ENCODE results near the gene PANK3. TPM values are rescaled to one million over a fixed set of nuclear protein-coding genes. Genes with fewer than 3 reads are reported as not detected.

Gene PANK3
- total and polyA plus RNA-seq, 2 donors (not counting 1 experiment from before 2014, with no cell fraction given) = 26.9 to 41.5 TPM

GRCh38 chr5:168591302-168592013 lies 12.3 kb upstream of the PANK3 start:
- Histone ChIP-seq H3K9ac (ENCODE audit: insufficient read depth, low read length) (no peak overlapping the region), H3K9me3 (ENCODE audit: control insufficient read depth, insufficient read depth, low read depth, low read length) (no peaks in the 10 kb centered on the region), H3K36me3 (ENCODE audit: control insufficient read depth, insufficient read depth, low read length) (no peaks in the 10 kb centered on the region), H3K27ac (ENCODE audit: insufficient read depth, low read length) (no peak overlapping the region), H3K4me1 (ENCODE audit: control insufficient read depth, extremely low read depth, insufficient read depth, low read length) (no peaks in the 10 kb centered on the region), H3K4me2 (ENCODE audit: extremely low read depth, insufficient read depth, low read length) (no peak overlapping the region), H3K27me3 (ENCODE audit: control insufficient read depth, insufficient read depth, low read length) (no peaks in the 10 kb centered on the region), H3K79me2 (ENCODE audit: control insufficient read depth, insufficient read depth, low read length) (no peaks in the 10 kb centered on the region), H4K20me1 (ENCODE audit: control insufficient read depth, extremely low read depth, insufficient read depth, low read length) (no peaks in the 10 kb centered on the region), H3K4me3 (replicated peaks in 1 of 4; ENCODE audit: control extremely low read depth in 1 of 4, insufficient read depth in 1 of 4, low read depth in 3 of 4, low read length in 4 of 4) (no peak overlapping the region), H2AFZ (ENCODE audit: low read length) (no peak overlapping the region)
- DNase-seq (ENCODE audit: low read depth in 2 of 2) = no peak
- TF ChIP-seq CTCF (conservative IDR thresholded peaks at IDR 0.05 in 1 of 2, IDR thresholded peaks at IDR 0.05 in 1 of 2; ENCODE audit: low read depth in 1 of 2, low read length in 2 of 2) = no peak
- TF ChIP-seq EZH2 (IDR thresholded peaks at IDR 0.05; ENCODE audit: low read length, missing control alignments) = no peak

GRCh38 chr5:168590666-168591065 lies 11.5 kb upstream of the PANK3 start:
- no peaks in the 10 kb centered on the region for H3K27me3 ChIP-seq (ENCODE audit: control insufficient read depth, insufficient read depth, low read length)
- H3K36me3 ChIP-seq (ENCODE audit: control insufficient read depth, insufficient read depth, low read length) = no peaks in the 10 kb centered on the region
- no peak overlapping the region for H2AFZ ChIP-seq (ENCODE audit: low read length)
- no peaks in the 10 kb centered on the region for H3K9me3 ChIP-seq (ENCODE audit: control insufficient read depth, insufficient read depth, low read depth, low read length)
- H4K20me1 ChIP-seq (ENCODE audit: control insufficient read depth, extremely low read depth, insufficient read depth, low read length) = no peaks in the 10 kb centered on the region
- no peaks in the 10 kb centered on the region for H3K4me1 ChIP-seq (ENCODE audit: control insufficient read depth, extremely low read depth, insufficient read depth, low read length)
- no peak overlapping the region for H3K27ac ChIP-seq (ENCODE audit: insufficient read depth, low read length)
- H3K4me3 ChIP-seq (replicated peaks in 1 of 4; ENCODE audit: control extremely low read depth in 1 of 4, insufficient read depth in 1 of 4, low read depth in 3 of 4, low read length in 4 of 4) = no peak overlapping the region
- TF ChIP-seq CTCF (conservative IDR thresholded peaks at IDR 0.05 in 1 of 2, IDR thresholded peaks at IDR 0.05 in 1 of 2; ENCODE audit: low read depth in 1 of 2, low read length in 2 of 2) (no peak), EZH2 (IDR thresholded peaks at IDR 0.05; ENCODE audit: low read length, missing control alignments) (no peak)
- no peak overlapping the region for H3K9ac ChIP-seq (ENCODE audit: insufficient read depth, low read length)
- H3K79me2 ChIP-seq (ENCODE audit: control insufficient read depth, insufficient read depth, low read length) = no peaks in the 10 kb centered on the region
- DNase-seq (ENCODE audit: low read depth in 2 of 2) = no peak
- H3K4me2 ChIP-seq (ENCODE audit: extremely low read depth, insufficient read depth, low read length) = no peak overlapping the region

- H4K20me1 ChIP-seq (ENCODE audit: control insufficient read depth, extremely low read depth, insufficient read depth, low read length) = no peaks in the 10 kb centered on the region
- H2AFZ ChIP-seq (ENCODE audit: low read length) = no peak overlapping the region
- no peaks in the 10 kb centered on the region for H3K36me3 ChIP-seq (ENCODE audit: control insufficient read depth, insufficient read depth, low read length)
- no peaks in the 10 kb centered on the region for H3K27me3 ChIP-seq (ENCODE audit: control insufficient read depth, insufficient read depth, low read length)
- no peak for DNase-seq (ENCODE audit: low read depth in 2 of 2)
- no peak overlapping the region for H3K4me2 ChIP-seq (ENCODE audit: extremely low read depth, insufficient read depth, low read length)
- H3K27ac ChIP-seq (ENCODE audit: insufficient read depth, low read length) = no peak overlapping the region
- H3K4me3 ChIP-seq (replicated peaks in 1 of 4; ENCODE audit: control extremely low read depth in 1 of 4, insufficient read depth in 1 of 4, low read depth in 3 of 4, low read length in 4 of 4) = no peak overlapping the region
- H3K9ac ChIP-seq (ENCODE audit: insufficient read depth, low read length) = no peak overlapping the region
- no peak for TF ChIP-seq EZH2 (IDR thresholded peaks at IDR 0.05; ENCODE audit: low read length, missing control alignments)
- TF ChIP-seq CTCF (conservative IDR thresholded peaks at IDR 0.05 in 1 of 2, IDR thresholded peaks at IDR 0.05 in 1 of 2; ENCODE audit: low read depth in 1 of 2, low read length in 2 of 2) = no peak
- no peaks in the 10 kb centered on the region for H3K9me3 ChIP-seq (ENCODE audit: control insufficient read depth, insufficient read depth, low read depth, low read length)
- H3K4me1 ChIP-seq (ENCODE audit: control insufficient read depth, extremely low read depth, insufficient read depth, low read length) = no peaks in the 10 kb centered on the region
- no peaks in the 10 kb centered on the region for H3K79me2 ChIP-seq (ENCODE audit: control insufficient read depth, insufficient read depth, low read length)
Measured at GRCh38 chr5:168587987-168588386, 8.8 kb upstream of the PANK3 start.

Data from fibroblast of lung (primary cell).